Duodenal mucosa (tissue), 2 donors: Measurements from ENCODE around the gene KAT8.
"Not testable (repeated sequence)": the region's sequence is repeated elsewhere in the genome, so short reads cannot be mapped to it uniquely, and the experiment has no call there.

Source experiments
- H3K27ac ChIP-seq: one replicate; pipeline ENCODE4 v1.7.0; 2013; ENCODE audit warnings: low read depth, low read length
- H3K27me3 ChIP-seq, 2 donors: one replicate each; pipeline ENCODE4 v1.7.0; 2013; ENCODE audit warnings: low read length in 2 of 2, control low read depth in 1 of 2; ENCODE audit not compliant: insufficient read depth in 2 of 2, control insufficient read depth in 1 of 2
- H3K36me3 ChIP-seq, 2 donors: one replicate each; pipeline ENCODE4 v1.7.0; 2013; ENCODE audit warnings: low read length in 2 of 2, control low read depth in 1 of 2; ENCODE audit not compliant: insufficient read depth in 2 of 2, control insufficient read depth in 1 of 2
- H3K4me1 ChIP-seq, 2 donors: one replicate each; pipeline ENCODE4 v1.7.0; 2013; ENCODE audit warnings: low read length in 2 of 2, control low read depth in 1 of 2; ENCODE audit not compliant: insufficient read depth in 2 of 2, control insufficient read depth in 1 of 2
- H3K4me3 ChIP-seq, 2 donors: one replicate each; pipeline ENCODE4 v1.7.0; 2013; ENCODE audit warnings: low read length in 2 of 2, low read depth in 1 of 2
- H3K9ac ChIP-seq, 2 donors: one replicate each; pipeline ENCODE4 v1.7.0; 2013; ENCODE audit warnings: low read length in 2 of 2, low read depth in 1 of 2
- H3K9me3 ChIP-seq, 2 donors: one replicate each; pipeline ENCODE4 v1.7.0; 2013; ENCODE audit warnings: low read length in 2 of 2, control low read depth in 1 of 2; ENCODE audit not compliant: control insufficient read depth in 1 of 2

The KAT8 gene

GRCh38 chr16:31131416-31131815 is 14.0 kb downstream of the KAT8 start:
- H3K27ac ChIP-seq = peak overlapping the region; percentile 88
- H3K4me1 ChIP-seq = peaks cover 66 to 70% of the 10 kb centered on the region in 2 donors
- H3K9ac ChIP-seq = peak overlapping the region; percentile 66 to 100
- H3K27me3 ChIP-seq = no peaks in the 10 kb centered on the region
- peak overlapping the region; percentile 43 to 47 for H3K4me3 ChIP-seq
- peaks cover 20 to 39% of the 10 kb centered on the region in 2 donors for H3K36me3 ChIP-seq
- H3K9me3 ChIP-seq = no peaks in the 10 kb centered on the region

DNA sequence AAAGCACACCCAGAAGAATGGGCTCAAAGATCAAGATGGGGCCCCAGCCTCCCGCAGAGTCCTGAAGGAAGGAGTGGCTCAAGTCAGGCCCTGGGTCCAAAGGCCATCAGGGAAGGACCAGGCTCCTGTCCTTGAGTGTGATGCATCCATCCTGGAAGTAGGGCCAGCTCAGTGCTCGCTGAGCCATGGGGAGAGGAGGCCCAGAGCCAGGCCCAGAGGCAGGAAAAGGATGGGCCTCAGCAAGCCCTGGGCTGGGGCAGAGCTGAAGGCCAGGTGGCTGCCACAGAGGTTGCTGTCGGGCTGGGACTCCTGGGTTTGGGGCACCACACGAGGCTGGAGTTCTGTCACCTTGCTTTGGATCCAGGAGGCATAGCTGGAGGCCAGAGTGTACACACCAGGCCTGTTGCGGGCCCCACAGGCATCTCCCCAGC is 14.4 kb downstream of the KAT8 start:
- H3K4me1 ChIP-seq = peaks cover 66 to 70% of the 10 kb centered on the region in 2 donors
- H3K9me3 ChIP-seq = no peaks in the 10 kb centered on the region
- H3K27ac ChIP-seq = peak overlapping the region; percentile 88
- H3K27me3 ChIP-seq = no peaks in the 10 kb centered on the region
- H3K9ac ChIP-seq = peak overlapping the region; percentile 66 to 100
- peaks cover 19 to 37% of the 10 kb centered on the region in 2 donors for H3K36me3 ChIP-seq
- peak overlapping the region; percentile 36 to 47 for H3K4me3 ChIP-seq

DNA sequence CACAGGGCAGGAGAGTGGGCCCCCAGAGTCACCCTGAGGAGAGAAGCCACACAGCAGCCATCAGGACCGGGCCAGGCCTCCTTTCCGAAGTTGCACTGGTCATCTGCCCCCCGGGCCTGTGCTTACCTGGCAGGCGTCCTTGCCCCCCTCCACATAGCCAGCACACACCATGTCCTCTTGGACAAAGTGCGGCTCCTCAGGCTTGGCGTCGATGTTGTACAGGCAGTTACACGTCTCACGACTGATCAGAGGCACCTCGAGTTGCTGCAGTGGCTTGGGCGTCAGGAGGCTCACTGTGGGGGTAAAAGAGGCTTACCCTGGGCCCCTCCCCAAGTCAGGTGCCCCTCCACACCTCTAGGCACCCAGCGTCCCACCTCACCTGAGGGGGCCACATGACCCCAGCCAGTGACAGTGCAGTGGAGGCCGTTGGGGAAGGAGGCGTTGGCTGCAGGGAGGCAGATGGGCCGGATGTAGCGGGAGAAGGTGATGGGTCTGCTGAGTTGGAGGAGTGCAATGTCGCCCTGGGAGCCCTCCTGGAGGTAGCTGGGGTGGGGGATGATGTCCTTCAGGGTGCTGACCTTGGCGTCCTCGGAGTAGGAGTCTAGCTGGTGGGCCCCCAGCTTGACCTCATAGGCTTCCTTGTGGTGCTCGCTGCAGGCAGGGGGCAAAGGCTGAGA is 15.0 kb downstream of the KAT8 start:
- Histone ChIP-seq H3K27ac (peak overlapping the region; percentile 88), H3K4me1 (peaks cover 60 to 68% of the 10 kb centered on the region in 2 donors), H3K27me3 (no peaks in the 10 kb centered on the region), H3K4me3 (peak overlapping the region; percentile 36 to 47), H3K36me3 (peaks cover 14 to 35% of the 10 kb centered on the region in 2 donors), H3K9me3 (no peaks in the 10 kb centered on the region), H3K9ac (peak overlapping the region; percentile 64 to 100)

GRCh38 chr16:31133046-31133501 is 15.6 kb downstream of the KAT8 start:
- peaks cover 55 to 64% of the 10 kb centered on the region in 2 donors for H3K4me1 ChIP-seq
- H3K4me3 ChIP-seq = peak overlapping the region; percentile 78 to 98

DNA sequence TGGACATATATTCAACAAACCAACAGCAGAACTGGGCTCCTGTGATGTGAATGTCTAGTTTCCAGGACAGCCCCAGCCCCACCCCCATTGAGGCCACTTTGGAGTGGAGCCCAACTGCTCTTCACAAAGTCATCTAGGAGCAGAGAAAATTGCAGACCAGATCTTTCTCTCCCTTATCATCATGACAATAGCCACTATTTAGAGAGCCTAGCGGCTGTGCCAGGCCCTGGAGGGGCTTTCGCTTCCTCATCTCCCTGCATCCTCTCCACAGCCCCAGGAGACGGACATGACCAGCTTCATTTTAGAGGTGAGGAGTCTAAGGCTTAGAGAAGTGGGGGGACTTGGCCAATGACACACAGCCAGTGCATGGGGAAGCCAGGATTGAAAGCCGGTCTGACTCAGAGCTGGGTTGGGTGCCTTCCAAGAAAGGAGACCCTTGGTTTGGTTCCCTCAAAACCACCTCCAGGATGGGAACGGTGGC is 16.7 kb downstream of the KAT8 start:
- H3K27ac ChIP-seq = peak overlapping the region; percentile 39
- H3K4me3 ChIP-seq = peak overlapping the region; percentile 78 to 98
- no peaks in the 10 kb centered on the region for H3K9me3 ChIP-seq
- H3K9ac ChIP-seq = peak overlapping the region; percentile 96 to 100
- peaks cover 10 to 29% of the 10 kb centered on the region in 2 donors for H3K36me3 ChIP-seq
- H3K27me3 ChIP-seq = no peaks in the 10 kb centered on the region
- peaks cover 52 to 62% of the 10 kb centered on the region in 2 donors for H3K4me1 ChIP-seq

More at GRCh38 chr16:31133046-31133501, 15.6 kb downstream of the KAT8 start:
- Histone ChIP-seq H3K27me3 (no peaks in the 10 kb centered on the region), H3K9ac (peak overlapping the region; percentile 96 to 100), H3K9me3 (no peaks in the 10 kb centered on the region), H3K27ac (peak overlapping the region; percentile 39), H3K36me3 (peaks cover 10 to 29% of the 10 kb centered on the region in 2 donors)

- H3K36me3 ChIP-seq = peaks cover 10 to 26% of the 10 kb centered on the region in 2 donors
- H3K9me3 ChIP-seq = no peaks in the 10 kb centered on the region
- H3K4me3 ChIP-seq = peak overlapping the region; percentile 78 to 98
- peaks cover 48 to 59% of the 10 kb centered on the region in 2 donors for H3K4me1 ChIP-seq
- H3K27ac ChIP-seq = peak overlapping the region; percentile 86
- no peaks in the 10 kb centered on the region for H3K27me3 ChIP-seq
- peak overlapping the region; percentile 96 to 100 for H3K9ac ChIP-seq
Measured at GRCh38 chr16:31134625-31135534, 17.4 kb downstream of the KAT8 start.

GRCh38 chr16:31135535-31136286 is 18.2 kb downstream of the KAT8 start, which contains the start of gene PRSS8:
Gene PRSS8 (minus strand): TSS chr16:31135727. CDS start chr16:31135498, 229 bp downstream.
- Histone ChIP-seq H3K27ac (peak within 1 kb of the TSS; percentile 86), H3K36me3 (peaks cover 10 to 20% of the 10 kb centered on the region in 2 donors), H3K4me1 (peaks cover 43 to 57% of the 10 kb centered on the region in 2 donors), H3K9me3 (no peaks in the 10 kb centered on the region), H3K9ac (peak within 1 kb of the TSS; percentile 96 to 100), H3K27me3 (no peaks in the 10 kb centered on the region), H3K4me3 (peak within 1 kb of the TSS; percentile 78 to 98)

GRCh38 chr16:31136287-31136662 is 18.8 kb downstream of the KAT8 start:
- Histone ChIP-seq H3K27me3 (no peaks in the 10 kb centered on the region), H3K4me1 (peaks cover 43 to 59% of the 10 kb centered on the region in 2 donors), H3K36me3 (peaks cover 10 to 17% of the 10 kb centered on the region in 2 donors), H3K9ac (no peak overlapping the region), H3K9me3 (no peaks in the 10 kb centered on the region), H3K4me3 (no peak overlapping the region), H3K27ac (no peak overlapping the region)

- Histone ChIP-seq H3K4me1 (peaks cover 45 to 59% of the 10 kb centered on the region in 2 donors), H3K36me3 (peaks cover 10 to 15% of the 10 kb centered on the region in 2 donors)
- H3K4me3 ChIP-seq, H3K27ac ChIP-seq, H3K9ac ChIP-seq, H3K9me3 ChIP-seq, H3K27me3 ChIP-seq: not testable (repeated sequence)
Measured at GRCh38 chr16:31136822-31137499, 19.5 kb downstream of the KAT8 start.
